ENCODE measurements around the gene RNLS.

DNA sequence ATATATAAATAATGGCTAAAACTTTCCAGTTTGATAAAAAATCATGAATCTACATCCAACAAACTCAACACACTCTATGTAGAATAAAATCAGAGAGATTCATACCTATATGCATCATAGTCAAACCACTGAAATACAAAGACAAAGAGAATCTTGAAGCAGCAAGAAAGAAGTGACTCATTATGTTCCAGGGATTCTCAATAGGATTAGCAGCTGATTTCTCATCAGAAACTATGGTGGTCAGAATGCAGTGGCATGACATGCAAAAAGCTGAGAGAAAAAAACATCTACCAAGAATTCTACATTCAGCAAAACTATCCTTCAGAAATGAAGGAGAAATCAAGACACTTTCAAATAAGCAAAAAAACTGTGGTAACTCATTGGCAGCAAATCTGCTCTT is 187.4 kb downstream of the RNLS start:
- TF ChIP-seq RARB (CRISPR knock-in tag; IDR thresholded peaks at IDR 0.05), result no peak
- TF ChIP-seq, protein P1, sequence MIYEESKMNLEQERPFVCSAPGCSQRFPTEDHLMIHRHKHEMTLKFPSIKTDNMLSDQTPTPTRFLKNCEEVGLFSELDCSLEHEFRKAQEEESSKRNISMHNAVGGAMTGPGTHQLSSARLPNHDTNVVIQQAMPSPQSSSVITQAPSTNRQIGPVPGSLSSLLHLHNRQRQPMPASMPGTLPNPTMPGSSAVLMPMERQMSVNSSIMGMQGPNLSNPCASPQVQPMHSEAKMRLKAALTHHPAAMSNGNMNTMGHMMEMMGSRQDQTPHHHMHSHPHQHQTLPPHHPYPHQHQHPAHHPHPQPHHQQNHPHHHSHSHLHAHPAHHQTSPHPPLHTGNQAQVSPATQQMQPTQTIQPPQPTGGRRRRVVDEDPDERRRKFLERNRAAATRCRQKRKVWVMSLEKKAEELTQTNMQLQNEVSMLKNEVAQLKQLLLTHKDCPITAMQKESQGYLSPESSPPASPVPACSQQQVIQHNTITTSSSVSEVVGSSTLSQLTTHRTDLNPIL (CRISPR knock-in tag; IDR thresholded peaks at IDR 0.05; ENCODE audit: low read depth), result no peak
- no peak for TF ChIP-seq GLIS3 (CRISPR knock-in tag; IDR thresholded peaks at IDR 0.05)
- no peak for TF ChIP-seq CSDC2 (CRISPR knock-in tag; IDR thresholded peaks at IDR 0.05)
- TF ChIP-seq SNAI2 (CRISPR knock-in tag; IDR thresholded peaks at IDR 0.05), result no peak
- no peak for TF ChIP-seq ZNF8 (CRISPR knock-in tag; IDR thresholded peaks at IDR 0.05)
- no peak for TF ChIP-seq PPARA (CRISPR knock-in tag; IDR thresholded peaks at IDR 0.05; ENCODE audit: borderline replicate concordance)
- TF ChIP-seq TCF4 (CRISPR knock-in tag; IDR thresholded peaks at IDR 0.05; ENCODE audit: borderline replicate concordance), result no peak

All from SK-N-SH treated with all-trans-retinoic acid at 6 μM for 48 hours (cell line).